H9 (cell line): ENCODE data around the gene NEK11. TPM values are rescaled to one million over a fixed set of nuclear protein-coding genes. Genes with fewer than 3 reads are reported as not detected.

Source experiments
- DNase-seq: peaks from one replicate; pipeline ENCODE4 v3.0.0-alpha.2; 2017
- H2AFZ ChIP-seq: one replicate; pipeline ENCODE4 v1.6.1; 2013; ENCODE audit warnings: mild to moderate bottlenecking, low read length, control low read depth, moderate library complexity
- H2AK5ac ChIP-seq: 2 replicates; pipeline ENCODE4 v1.6.1; 2013; ENCODE audit warnings: low read length, control low read depth, mixed read lengths; ENCODE audit not compliant: insufficient read length
- H2BK120ac ChIP-seq: one replicate; pipeline ENCODE4 v1.6.1; 2013; ENCODE audit warnings: low read depth, mild to moderate bottlenecking, low read length, control low read depth, inconsistent platforms; ENCODE audit not compliant: poor library complexity, severe bottlenecking
- H2BK12ac ChIP-seq: 2 replicates; pipeline ENCODE4 v1.6.1; 2013; ENCODE audit warnings: low read length, control low read depth, mixed read lengths, low read depth; ENCODE audit not compliant: insufficient read length
- H2BK15ac ChIP-seq: 2 replicates; pipeline ENCODE4 v1.6.1; 2013; ENCODE audit warnings: low read depth, low read length, control low read depth
- H2BK20ac ChIP-seq: one replicate; pipeline ENCODE4 v1.6.1; 2013; ENCODE audit warnings: low read depth, mild to moderate bottlenecking, low read length, control low read depth, inconsistent platforms; ENCODE audit not compliant: poor library complexity, severe bottlenecking
- H2BK5ac ChIP-seq: 2 replicates; pipeline ENCODE4 v1.6.1; 2013; ENCODE audit warnings: low read length, control low read depth, mixed read lengths; ENCODE audit not compliant: insufficient read length
- H3K14ac ChIP-seq: 2 replicates; pipeline ENCODE4 v1.6.1; 2013; ENCODE audit warnings: low read length, control low read depth; ENCODE audit not compliant: insufficient read depth
- H3K18ac ChIP-seq: 2 replicates; pipeline ENCODE4 v1.6.1; 2013; ENCODE audit warnings: low read depth, mild to moderate bottlenecking, mixed read lengths, low read length, control low read depth; ENCODE audit not compliant: insufficient read length
- H3K23ac ChIP-seq: 2 replicates; pipeline ENCODE4 v1.6.1; 2013; ENCODE audit warnings: low read length, control low read depth, mixed read lengths, low read depth; ENCODE audit not compliant: insufficient read length
- H3K23me2 ChIP-seq: 2 replicates; pipeline ENCODE4 v1.6.1; 2013; ENCODE audit warnings: low read depth, mild to moderate bottlenecking, mixed read lengths, low read length, control low read depth; ENCODE audit not compliant: insufficient read length, poor library complexity, severe bottlenecking
- H3K27ac ChIP-seq: 2 replicates; pipeline ENCODE4 v1.5.1; 2013; ENCODE audit warnings: low read length, control low read depth, mixed read lengths, low read depth; ENCODE audit not compliant: insufficient read length
- H3K27me3 ChIP-seq: 2 replicates; pipeline ENCODE4 v1.6.1; 2013; ENCODE audit warnings: low read length, control low read depth, inconsistent platforms; ENCODE audit not compliant: insufficient read depth
- H3K4ac ChIP-seq: 2 replicates; pipeline ENCODE4 v1.6.1; 2013; ENCODE audit warnings: low read depth, mild to moderate bottlenecking, control low read depth, inconsistent platforms, low read length, moderate library complexity
- H3K4me1 ChIP-seq: 2 replicates; pipeline ENCODE4 v1.6.1; 2013; ENCODE audit warnings: low read length, control low read depth, inconsistent platforms; ENCODE audit not compliant: insufficient read depth
- H3K4me2 ChIP-seq: 2 replicates; pipeline ENCODE4 v1.6.1; 2013; ENCODE audit warnings: low read length, control low read depth, mixed read lengths; ENCODE audit not compliant: insufficient read length, insufficient read depth
- H3K56ac ChIP-seq: 2 replicates; pipeline ENCODE4 v1.6.1; 2013; ENCODE audit warnings: low read depth, mild to moderate bottlenecking, mixed read lengths, low read length, control low read depth; ENCODE audit not compliant: insufficient read length
- H3K79me1 ChIP-seq: 2 replicates; pipeline ENCODE4 v1.6.1; 2013; ENCODE audit warnings: low read depth, mild to moderate bottlenecking, moderate library complexity, low read length, control low read depth, inconsistent platforms; ENCODE audit not compliant: insufficient read depth, poor library complexity, severe bottlenecking
- H3K79me2 ChIP-seq: 2 replicates; pipeline ENCODE4 v1.6.1; 2013; ENCODE audit warnings: low read length, control low read depth, inconsistent platforms; ENCODE audit not compliant: insufficient read depth
- H3K9ac ChIP-seq: 2 replicates; pipeline ENCODE4 v1.6.1; 2013; ENCODE audit warnings: low read length, control low read depth, mixed read lengths; ENCODE audit not compliant: insufficient read length; ENCODE audit errors: extremely low read depth
- H3K9me3 ChIP-seq: one replicate; pipeline ENCODE4 v1.6.1; 2013; ENCODE audit warnings: low read depth, low read length, inconsistent platforms; ENCODE audit not compliant: control insufficient read depth
- H3T11ph ChIP-seq: one replicate; pipeline ENCODE4 v1.6.1; 2013; ENCODE audit warnings: mild to moderate bottlenecking, low read length, control low read depth, inconsistent platforms
- H4K20me1 ChIP-seq: one replicate; pipeline ENCODE4 v1.6.1; 2013; ENCODE audit not compliant: control insufficient read depth, insufficient read length, insufficient read depth
- H4K5ac ChIP-seq: 2 replicates; pipeline ENCODE4 v1.6.1; 2013; ENCODE audit warnings: low read depth, mild to moderate bottlenecking, mixed read lengths, low read length, control low read depth; ENCODE audit not compliant: insufficient read length
- H4K8ac ChIP-seq: replicated peaks from 2 replicates; pipeline ENCODE4 v1.6.1; 2013; ENCODE audit warnings: low read length, control low read depth, mixed read lengths, low read depth; ENCODE audit not compliant: insufficient read length
- H4K91ac ChIP-seq: 2 replicates; pipeline ENCODE4 v1.6.1; 2013; ENCODE audit warnings: low read depth, mild to moderate bottlenecking, moderate library complexity, mixed read lengths, low read length, control low read depth; ENCODE audit not compliant: insufficient read length
- H3K27ac Mint-ChIP-seq, 3 experiments: 2 replicates in 2 of 3; 3 replicates in 1 of 3; pipeline ENCODE4 v1.8.0; 2020 to 2021; ENCODE audit warnings: mixed read lengths in 3 of 3, mild to moderate bottlenecking in 1 of 3, moderate library complexity in 1 of 3
- H3K27me3 Mint-ChIP-seq: 2 replicates; pipeline ENCODE4 v1.8.0; 2021; ENCODE audit warnings: low read depth, mild to moderate bottlenecking, moderate library complexity, mixed read lengths
- H3K36me3 Mint-ChIP-seq, 3 experiments: 2 replicates in 2 of 3; 3 replicates in 1 of 3; pipeline ENCODE4 v1.8.0; 2020 to 2021; ENCODE audit warnings: low read depth in 3 of 3, mixed read lengths in 3 of 3; ENCODE audit not compliant: insufficient read depth in 1 of 3
- H3K4me1 Mint-ChIP-seq, 2 experiments: 2 replicates each; pipeline ENCODE4 v1.8.0; 2020; ENCODE audit warnings: mixed read lengths in 2 of 2
- H3K4me3 Mint-ChIP-seq, 2 experiments: 2 replicates in 1 of 2; 3 replicates in 1 of 2; pipeline ENCODE4 v1.8.0; 2020 to 2021; ENCODE audit warnings: mild to moderate bottlenecking in 2 of 2, mixed read lengths in 2 of 2, moderate library complexity in 1 of 2
- H3K9me3 Mint-ChIP-seq, 2 experiments: 2 replicates in 1 of 2; 3 replicates in 1 of 2; pipeline ENCODE4 v1.8.0; 2020; ENCODE audit warnings: mild to moderate bottlenecking in 2 of 2, mixed read lengths in 2 of 2, moderate library complexity in 1 of 2
- CTCF ChIP-seq: fragments of 200-600 bp; sonication (generic); conservative IDR thresholded peaks from 3 replicates; pipeline ENCODE4 v1.8.0; 2021; ENCODE audit warnings: antibody characterized with exemption, mild to moderate bottlenecking
- WGBS: extraction: QIAGEN DNeasy Blood & Tissue Kit; methylation state at CpG from one replicate; pipeline ENCODE4 v1.1.7; 2013; ENCODE audit warnings: missing lambda C conversion rate, low lambda C conversion rate, mixed read lengths; ENCODE audit not compliant: insufficient read length; ENCODE audit errors: extremely low coverage; 5-methylcytosine and 5-hydroxymethylcytosine counted together
- total RNA-seq: library from RNA; stranded (reverse); gene quantifications from 2 replicates; pipeline ENCODE4 v1.2.1, GENCODE V29; 2021

The NEK11 gene
- total RNA-seq, 1 experiment from 2014 or later: 2.5 TPM

DNA sequence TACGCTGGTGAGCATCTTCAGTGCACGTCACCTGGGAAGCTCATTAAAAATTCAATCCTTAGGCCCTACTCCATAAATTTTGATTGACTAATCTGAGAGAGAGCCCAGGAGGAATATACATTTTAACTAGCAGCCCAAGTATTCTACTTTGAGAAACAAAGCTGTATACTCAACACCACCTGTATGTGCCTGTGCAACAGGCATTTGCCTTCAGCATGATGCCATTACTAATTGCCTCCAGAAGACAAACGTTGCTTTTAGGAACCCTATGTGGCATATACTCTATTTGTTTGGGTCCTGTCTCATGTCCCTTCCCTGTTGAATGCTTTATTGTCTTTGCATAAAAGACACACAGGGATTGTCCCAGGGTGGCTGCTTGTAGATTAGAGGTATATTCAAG lies 7.7 kb upstream of the NEK11 start:
- H3K4ac ChIP-seq: no peak overlapping the region
- no peak overlapping the region for H2AK5ac ChIP-seq
- H3K56ac ChIP-seq: no peak overlapping the region
- H3K27ac Mint-ChIP-seq: no peak overlapping the region
- H3K9ac ChIP-seq: no peak overlapping the region
- H3K4me2 ChIP-seq: no peak overlapping the region
- no peaks in the 10 kb centered on the region for H3K4me1 ChIP-seq
- H3K23me2 ChIP-seq: no peaks in the 10 kb centered on the region
- peaks cover 2 to 32% (median 22%) of the 10 kb centered on the region in 3 experiments; a peak in 6 of 7 replicates for H3K36me3 Mint-ChIP-seq
- H4K5ac ChIP-seq: no peak overlapping the region
- H2BK120ac ChIP-seq: no peak overlapping the region
- no peaks in the 10 kb centered on the region for H3K9me3 ChIP-seq
- no peak overlapping the region for H3K27ac ChIP-seq
- no peaks in the 10 kb centered on the region; a peak in 1 of 4 replicates for H3K4me1 Mint-ChIP-seq
- no peaks in the 10 kb centered on the region for H3K27me3 ChIP-seq
- H3K14ac ChIP-seq: no peak overlapping the region
- no peak overlapping the region for H3K4me3 Mint-ChIP-seq
- H3K79me1 ChIP-seq: no peaks in the 10 kb centered on the region
- no peak overlapping the region for H2BK5ac ChIP-seq
- no peak overlapping the region for H3K23ac ChIP-seq
- no peak overlapping the region for H2AFZ ChIP-seq
- H3K27me3 Mint-ChIP-seq: no peaks in the 10 kb centered on the region
- no peak overlapping the region for H3T11ph ChIP-seq
- no peak overlapping the region for H2BK15ac ChIP-seq
- DNase-seq: no peak
- no peak overlapping the region for H4K8ac ChIP-seq
- H4K91ac ChIP-seq: no peak overlapping the region
- no peak overlapping the region for H2BK20ac ChIP-seq
- H2BK12ac ChIP-seq: no peak overlapping the region
- no peak overlapping the region for H3K18ac ChIP-seq
- H3K9me3 Mint-ChIP-seq: no peaks in the 10 kb centered on the region
- H4K20me1 ChIP-seq: no peaks in the 10 kb centered on the region
- no peak for TF ChIP-seq CTCF
- no peaks in the 10 kb centered on the region for H3K79me2 ChIP-seq
- WGBS: no CpG with 5 or more reads among the region's 3 CpGs
